H9 (cell line): ENCODE measurements around the gene GIMAP7. TPM values are rescaled to one million over a fixed set of nuclear protein-coding genes. Genes with fewer than 3 reads are reported as not detected.

Source experiments
- DNase-seq: peaks from one replicate; pipeline ENCODE4 v3.0.0-alpha.2; 2017
- H2AFZ ChIP-seq: one replicate; pipeline ENCODE4 v1.6.1; 2013; ENCODE audit warnings: mild to moderate bottlenecking, low read length, control low read depth, moderate library complexity
- H2AK5ac ChIP-seq: 2 replicates; pipeline ENCODE4 v1.6.1; 2013; ENCODE audit warnings: low read length, control low read depth, mixed read lengths; ENCODE audit not compliant: insufficient read length
- H2BK120ac ChIP-seq: one replicate; pipeline ENCODE4 v1.6.1; 2013; ENCODE audit warnings: low read depth, mild to moderate bottlenecking, low read length, control low read depth, inconsistent platforms; ENCODE audit not compliant: poor library complexity, severe bottlenecking
- H2BK12ac ChIP-seq: 2 replicates; pipeline ENCODE4 v1.6.1; 2013; ENCODE audit warnings: low read length, control low read depth, mixed read lengths, low read depth; ENCODE audit not compliant: insufficient read length
- H2BK15ac ChIP-seq: 2 replicates; pipeline ENCODE4 v1.6.1; 2013; ENCODE audit warnings: low read depth, low read length, control low read depth
- H2BK20ac ChIP-seq: one replicate; pipeline ENCODE4 v1.6.1; 2013; ENCODE audit warnings: low read depth, mild to moderate bottlenecking, low read length, control low read depth, inconsistent platforms; ENCODE audit not compliant: poor library complexity, severe bottlenecking
- H2BK5ac ChIP-seq: 2 replicates; pipeline ENCODE4 v1.6.1; 2013; ENCODE audit warnings: low read length, control low read depth, mixed read lengths; ENCODE audit not compliant: insufficient read length
- H3K14ac ChIP-seq: 2 replicates; pipeline ENCODE4 v1.6.1; 2013; ENCODE audit warnings: low read length, control low read depth; ENCODE audit not compliant: insufficient read depth
- H3K18ac ChIP-seq: 2 replicates; pipeline ENCODE4 v1.6.1; 2013; ENCODE audit warnings: low read depth, mild to moderate bottlenecking, mixed read lengths, low read length, control low read depth; ENCODE audit not compliant: insufficient read length
- H3K23ac ChIP-seq: 2 replicates; pipeline ENCODE4 v1.6.1; 2013; ENCODE audit warnings: low read length, control low read depth, mixed read lengths, low read depth; ENCODE audit not compliant: insufficient read length
- H3K23me2 ChIP-seq: 2 replicates; pipeline ENCODE4 v1.6.1; 2013; ENCODE audit warnings: low read depth, mild to moderate bottlenecking, mixed read lengths, low read length, control low read depth; ENCODE audit not compliant: insufficient read length, poor library complexity, severe bottlenecking
- H3K27ac ChIP-seq: 2 replicates; pipeline ENCODE4 v1.5.1; 2013; ENCODE audit warnings: low read length, control low read depth, mixed read lengths, low read depth; ENCODE audit not compliant: insufficient read length
- H3K27me3 ChIP-seq: 2 replicates; pipeline ENCODE4 v1.6.1; 2013; ENCODE audit warnings: low read length, control low read depth, inconsistent platforms; ENCODE audit not compliant: insufficient read depth
- H3K4ac ChIP-seq: 2 replicates; pipeline ENCODE4 v1.6.1; 2013; ENCODE audit warnings: low read depth, mild to moderate bottlenecking, control low read depth, inconsistent platforms, low read length, moderate library complexity
- H3K4me1 ChIP-seq: 2 replicates; pipeline ENCODE4 v1.6.1; 2013; ENCODE audit warnings: low read length, control low read depth, inconsistent platforms; ENCODE audit not compliant: insufficient read depth
- H3K4me2 ChIP-seq: 2 replicates; pipeline ENCODE4 v1.6.1; 2013; ENCODE audit warnings: low read length, control low read depth, mixed read lengths; ENCODE audit not compliant: insufficient read length, insufficient read depth
- H3K56ac ChIP-seq: 2 replicates; pipeline ENCODE4 v1.6.1; 2013; ENCODE audit warnings: low read depth, mild to moderate bottlenecking, mixed read lengths, low read length, control low read depth; ENCODE audit not compliant: insufficient read length
- H3K79me1 ChIP-seq: 2 replicates; pipeline ENCODE4 v1.6.1; 2013; ENCODE audit warnings: low read depth, mild to moderate bottlenecking, moderate library complexity, low read length, control low read depth, inconsistent platforms; ENCODE audit not compliant: insufficient read depth, poor library complexity, severe bottlenecking
- H3K79me2 ChIP-seq: 2 replicates; pipeline ENCODE4 v1.6.1; 2013; ENCODE audit warnings: low read length, control low read depth, inconsistent platforms; ENCODE audit not compliant: insufficient read depth
- H3K9ac ChIP-seq: 2 replicates; pipeline ENCODE4 v1.6.1; 2013; ENCODE audit warnings: low read length, control low read depth, mixed read lengths; ENCODE audit not compliant: insufficient read length; ENCODE audit errors: extremely low read depth
- H3K9me3 ChIP-seq: one replicate; pipeline ENCODE4 v1.6.1; 2013; ENCODE audit warnings: low read depth, low read length, inconsistent platforms; ENCODE audit not compliant: control insufficient read depth
- H3T11ph ChIP-seq: one replicate; pipeline ENCODE4 v1.6.1; 2013; ENCODE audit warnings: mild to moderate bottlenecking, low read length, control low read depth, inconsistent platforms
- H4K20me1 ChIP-seq: one replicate; pipeline ENCODE4 v1.6.1; 2013; ENCODE audit not compliant: control insufficient read depth, insufficient read length, insufficient read depth
- H4K5ac ChIP-seq: 2 replicates; pipeline ENCODE4 v1.6.1; 2013; ENCODE audit warnings: low read depth, mild to moderate bottlenecking, mixed read lengths, low read length, control low read depth; ENCODE audit not compliant: insufficient read length
- H4K8ac ChIP-seq: replicated peaks from 2 replicates; pipeline ENCODE4 v1.6.1; 2013; ENCODE audit warnings: low read length, control low read depth, mixed read lengths, low read depth; ENCODE audit not compliant: insufficient read length
- H4K91ac ChIP-seq: 2 replicates; pipeline ENCODE4 v1.6.1; 2013; ENCODE audit warnings: low read depth, mild to moderate bottlenecking, moderate library complexity, mixed read lengths, low read length, control low read depth; ENCODE audit not compliant: insufficient read length
- H3K27ac Mint-ChIP-seq, 3 experiments: 2 replicates in 2 of 3; 3 replicates in 1 of 3; pipeline ENCODE4 v1.8.0; 2020 to 2021; ENCODE audit warnings: mixed read lengths in 3 of 3, mild to moderate bottlenecking in 1 of 3, moderate library complexity in 1 of 3
- H3K27me3 Mint-ChIP-seq: 2 replicates; pipeline ENCODE4 v1.8.0; 2021; ENCODE audit warnings: low read depth, mild to moderate bottlenecking, moderate library complexity, mixed read lengths
- H3K36me3 Mint-ChIP-seq, 3 experiments: 2 replicates in 2 of 3; 3 replicates in 1 of 3; pipeline ENCODE4 v1.8.0; 2020 to 2021; ENCODE audit warnings: low read depth in 3 of 3, mixed read lengths in 3 of 3; ENCODE audit not compliant: insufficient read depth in 1 of 3
- H3K4me1 Mint-ChIP-seq, 2 experiments: 2 replicates each; pipeline ENCODE4 v1.8.0; 2020; ENCODE audit warnings: mixed read lengths in 2 of 2
- H3K4me3 Mint-ChIP-seq, 2 experiments: 2 replicates in 1 of 2; 3 replicates in 1 of 2; pipeline ENCODE4 v1.8.0; 2020 to 2021; ENCODE audit warnings: mild to moderate bottlenecking in 2 of 2, mixed read lengths in 2 of 2, moderate library complexity in 1 of 2
- H3K9me3 Mint-ChIP-seq, 2 experiments: 2 replicates in 1 of 2; 3 replicates in 1 of 2; pipeline ENCODE4 v1.8.0; 2020; ENCODE audit warnings: mild to moderate bottlenecking in 2 of 2, mixed read lengths in 2 of 2, moderate library complexity in 1 of 2
- CTCF ChIP-seq: fragments of 200-600 bp; sonication (generic); conservative IDR thresholded peaks from 3 replicates; pipeline ENCODE4 v1.8.0; 2021; ENCODE audit warnings: antibody characterized with exemption, mild to moderate bottlenecking
- WGBS: extraction: QIAGEN DNeasy Blood & Tissue Kit; methylation state at CpG from one replicate; pipeline ENCODE4 v1.1.7; 2013; ENCODE audit warnings: missing lambda C conversion rate, low lambda C conversion rate, mixed read lengths; ENCODE audit not compliant: insufficient read length; ENCODE audit errors: extremely low coverage; 5-methylcytosine and 5-hydroxymethylcytosine counted together
- total RNA-seq: library from RNA; stranded (reverse); gene quantifications from 2 replicates; pipeline ENCODE4 v1.2.1, GENCODE V29; 2021

GIMAP7 gene
- total RNA-seq, 1 experiment from 2014 or later = not detected

- H3K9me3 Mint-ChIP-seq = peaks cover 9 to 10% of the 10 kb centered on the region in 2 experiments
- Histone ChIP-seq H3K9me3 (peaks cover 6% of the 10 kb centered on the region), H4K8ac (no peak overlapping the region), H3K4me1 (peaks cover 7% of the 10 kb centered on the region; the same call in 1 of the 2 replicates), H3K79me2 (no peaks in the 10 kb centered on the region), H4K91ac (no peak overlapping the region), H3K27me3 (no peaks in the 10 kb centered on the region), H3K4ac (no peak overlapping the region), H2AFZ (no peak overlapping the region), H2AK5ac (no peak overlapping the region), H2BK15ac (no peak overlapping the region), H3K79me1 (no peaks in the 10 kb centered on the region), H3K23me2 (no peaks in the 10 kb centered on the region), H2BK120ac (no peak overlapping the region), H3K9ac (no peak overlapping the region), H4K20me1 (no peaks in the 10 kb centered on the region), H3T11ph (no peak overlapping the region), H2BK12ac (no peak overlapping the region), H2BK5ac (no peak overlapping the region), H3K27ac (no peak overlapping the region), H4K5ac (no peak overlapping the region), H3K23ac (no peak overlapping the region), H2BK20ac (no peak overlapping the region), H3K14ac (no peak overlapping the region), H3K18ac (no peak overlapping the region), H3K56ac (no peak overlapping the region), H3K4me2 (no peak overlapping the region)
- peaks cover 2 to 4% (median 4%) of the 10 kb centered on the region in 3 experiments for H3K36me3 Mint-ChIP-seq
- DNase-seq = no peak
- H3K27ac Mint-ChIP-seq = no peak overlapping the region
- H3K27me3 Mint-ChIP-seq = peaks cover 38% of the 10 kb centered on the region
- H3K4me1 Mint-ChIP-seq = peaks cover 40 to 43% of the 10 kb centered on the region in 2 experiments
- TF ChIP-seq CTCF = no peak
- no peak overlapping the region for H3K4me3 Mint-ChIP-seq
- no CpG with 5 or more reads among the region's 7 CpGs for WGBS
Measured at GRCh38 chr7:150565239-150565638, 50.6 kb downstream of the GIMAP7 start.
